Measurements from ENCODE around the gene FAM174C. TPM values are rescaled to one million over a fixed set of nuclear protein-coding genes. Genes with fewer than 3 reads are reported as not detected.

Gene FAM174C
- total and polyA plus RNA-seq, 8 donors = 10.6 to 58.7 (median 19.4) TPM

DNA sequence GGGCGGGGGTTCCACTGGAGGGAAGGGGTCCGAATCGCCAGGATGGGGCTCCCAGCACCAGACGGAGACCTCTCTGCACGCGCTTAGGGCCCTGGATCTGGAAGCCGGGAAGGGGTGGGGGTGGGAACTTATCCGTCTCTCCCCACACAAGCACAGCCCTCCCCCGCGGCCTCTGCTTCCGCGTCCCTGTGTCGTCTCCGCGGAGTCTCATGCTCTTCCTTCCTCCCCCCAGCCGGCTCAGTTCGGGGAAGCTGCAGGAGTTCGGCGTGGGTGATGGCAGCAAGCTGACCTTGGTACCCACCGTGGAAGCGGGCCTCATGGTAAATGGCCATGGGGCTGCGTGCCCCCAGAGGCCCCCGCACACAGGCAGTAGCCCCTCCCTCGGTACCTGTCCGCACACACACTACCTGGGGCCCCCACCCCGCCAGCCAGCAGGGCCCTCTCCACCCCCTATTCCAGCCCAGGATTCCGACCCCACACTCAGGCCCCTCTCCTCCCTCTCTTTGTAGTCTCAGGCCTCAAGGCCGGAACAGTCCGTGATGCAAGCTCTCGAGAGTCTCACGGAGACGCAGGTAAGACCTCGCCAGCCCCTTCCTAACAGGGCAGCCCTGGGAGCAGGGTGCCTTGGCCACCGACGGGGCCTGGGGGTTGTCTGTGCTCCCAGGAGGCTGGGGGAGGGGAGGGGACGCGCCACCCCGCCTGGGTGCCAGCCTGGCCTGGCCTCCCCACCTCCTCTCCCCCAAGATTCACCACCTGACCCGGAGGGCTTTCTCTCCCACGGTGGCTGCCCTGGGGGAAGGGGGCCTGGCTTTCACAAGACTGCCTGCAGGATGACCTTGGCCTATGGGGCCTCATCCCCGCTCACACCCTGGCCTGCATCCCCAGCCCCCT lies 23.8 kb upstream of the FAM174C start:
- peaks cover 15 to 57% of the 10 kb centered on the region in 2 donors for H3K4me1 ChIP-seq
- DNase-seq (peak in 2 of 4 donors; percentile 90 to 95), ATAC-seq (peak; percentile 1)
- H3K9me3 ChIP-seq = no peaks in the 10 kb centered on the region
- no peaks in the 10 kb centered on the region for H3K27me3 ChIP-seq
- H3K4me3 ChIP-seq = peak overlapping the region; percentile 78 to 99
- peaks cover 9 to 55% of the 10 kb centered on the region in 2 donors for H3K36me3 ChIP-seq
- peak overlapping the region; percentile 97 to 99 for H3K27ac ChIP-seq
- intact Hi-C loops (cut with DNase I) = no loop called here
- TF ChIP-seq, protein P1, sequence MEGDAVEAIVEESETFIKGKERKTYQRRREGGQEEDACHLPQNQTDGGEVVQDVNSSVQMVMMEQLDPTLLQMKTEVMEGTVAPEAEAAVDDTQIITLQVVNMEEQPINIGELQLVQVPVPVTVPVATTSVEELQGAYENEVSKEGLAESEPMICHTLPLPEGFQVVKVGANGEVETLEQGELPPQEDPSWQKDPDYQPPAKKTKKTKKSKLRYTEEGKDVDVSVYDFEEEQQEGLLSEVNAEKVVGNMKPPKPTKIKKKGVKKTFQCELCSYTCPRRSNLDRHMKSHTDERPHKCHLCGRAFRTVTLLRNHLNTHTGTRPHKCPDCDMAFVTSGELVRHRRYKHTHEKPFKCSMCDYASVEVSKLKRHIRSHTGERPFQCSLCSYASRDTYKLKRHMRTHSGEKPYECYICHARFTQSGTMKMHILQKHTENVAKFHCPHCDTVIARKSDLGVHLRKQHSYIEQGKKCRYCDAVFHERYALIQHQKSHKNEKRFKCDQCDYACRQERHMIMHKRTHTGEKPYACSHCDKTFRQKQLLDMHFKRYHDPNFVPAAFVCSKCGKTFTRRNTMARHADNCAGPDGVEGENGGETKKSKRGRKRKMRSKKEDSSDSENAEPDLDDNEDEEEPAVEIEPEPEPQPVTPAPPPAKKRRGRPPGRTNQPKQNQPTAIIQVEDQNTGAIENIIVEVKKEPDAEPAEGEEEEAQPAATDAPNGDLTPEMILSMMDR (IDR thresholded peaks at IDR 0.05) = no peak

DNA sequence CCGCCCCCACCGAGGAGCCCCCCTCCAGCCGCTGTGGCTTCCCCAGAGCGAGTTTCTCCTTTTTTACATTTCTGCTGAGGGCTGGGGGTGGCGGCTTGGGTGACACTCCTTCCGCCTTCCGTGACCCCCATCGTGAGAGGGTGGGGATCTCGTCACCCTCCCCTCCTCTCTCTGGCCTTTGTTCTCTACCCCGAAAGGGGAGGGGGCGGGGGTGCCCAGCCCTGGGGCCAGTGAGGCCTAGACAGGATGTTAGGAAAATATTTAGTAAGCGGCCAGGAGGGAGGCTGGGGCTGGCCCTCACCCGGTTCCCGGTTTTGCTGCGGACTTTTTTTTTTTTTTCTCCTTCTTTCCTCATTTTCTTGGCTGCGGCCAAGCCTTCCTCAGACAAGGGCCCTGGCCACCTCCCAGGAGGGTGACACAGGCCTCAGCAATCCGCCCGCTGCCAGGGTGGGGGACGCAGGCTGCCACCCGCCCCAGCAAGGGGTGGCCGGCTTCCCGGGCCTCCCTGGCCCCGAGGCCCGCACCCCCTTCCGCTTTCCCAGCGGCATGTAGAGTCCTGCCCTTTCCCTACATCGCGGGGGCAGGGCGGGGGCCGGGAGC lies 23.0 kb upstream of the FAM174C start:
- TF ChIP-seq, protein P1 (IDR thresholded peaks at IDR 0.05) = peak in 1 of 2 donors; percentile 14
- peaks cover 15 to 57% of the 10 kb centered on the region in 2 donors for H3K4me1 ChIP-seq
- H3K27ac ChIP-seq = peak overlapping the region; percentile 97 to 99
- H3K9me3 ChIP-seq = no peaks in the 10 kb centered on the region
- intact Hi-C loops (cut with DNase I) = no loop called here
- ATAC-seq (peak; percentile 37), DNase-seq (peak in 3 of 4 donors; percentile 93 to 96 (median 93))
- peak overlapping the region; percentile 78 to 99 for H3K4me3 ChIP-seq
- no peaks in the 10 kb centered on the region for H3K27me3 ChIP-seq
- peaks cover 9 to 62% of the 10 kb centered on the region in 2 donors for H3K36me3 ChIP-seq

DNA sequence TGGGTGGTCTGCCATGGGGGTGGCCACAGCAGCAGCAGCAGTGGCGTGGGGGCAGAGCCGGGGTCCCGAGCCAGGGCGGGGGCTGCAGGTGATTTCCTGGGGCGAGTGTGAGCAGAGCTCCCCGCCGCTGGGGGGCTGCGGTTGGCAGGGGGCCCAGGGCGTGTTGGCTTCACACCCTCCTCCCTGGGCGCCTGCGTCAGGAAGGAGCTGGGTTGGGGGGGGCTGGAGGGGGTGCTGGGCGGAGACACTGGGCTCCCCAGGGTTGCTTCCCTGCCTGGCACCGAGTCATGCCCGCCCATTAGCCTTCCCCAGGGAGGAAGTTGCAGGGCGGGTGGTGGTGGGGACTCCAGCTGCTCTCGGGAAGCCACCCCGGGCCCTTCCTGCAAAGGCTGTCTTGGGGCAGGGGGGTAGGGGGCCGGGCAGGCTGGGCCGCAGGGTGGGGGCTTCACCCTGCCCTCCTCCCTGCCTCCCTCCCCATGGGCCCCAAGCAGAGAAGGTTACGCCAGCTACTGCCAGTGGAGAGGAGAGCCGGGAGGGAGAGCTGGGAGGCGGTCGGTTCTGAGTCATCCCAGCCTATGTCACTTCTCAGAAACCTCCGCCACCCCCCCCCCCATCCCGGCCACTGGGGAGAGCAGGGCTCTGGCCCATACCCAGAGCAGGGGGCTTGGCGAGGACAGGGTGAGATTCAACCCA lies 22.4 kb upstream of the FAM174C start:
- peak overlapping the region; percentile 78 to 99 for H3K4me3 ChIP-seq
- intact Hi-C loops (cut with DNase I) = no loop called here
- peak; percentile 51 for ATAC-seq
- peaks cover 20 to 57% of the 10 kb centered on the region in 2 donors for H3K4me1 ChIP-seq
- H3K36me3 ChIP-seq = peaks cover 9 to 69% of the 10 kb centered on the region in 2 donors
- no peaks in the 10 kb centered on the region for H3K9me3 ChIP-seq
- H3K27ac ChIP-seq = peak overlapping the region; percentile 97 to 99
- no peaks in the 10 kb centered on the region for H3K27me3 ChIP-seq
- peak in 3 of 4 donors; percentile 83 to 98 (median 95) for DNase-seq
- TF ChIP-seq, protein P1 (IDR thresholded peaks at IDR 0.05) = no peak

DNA sequence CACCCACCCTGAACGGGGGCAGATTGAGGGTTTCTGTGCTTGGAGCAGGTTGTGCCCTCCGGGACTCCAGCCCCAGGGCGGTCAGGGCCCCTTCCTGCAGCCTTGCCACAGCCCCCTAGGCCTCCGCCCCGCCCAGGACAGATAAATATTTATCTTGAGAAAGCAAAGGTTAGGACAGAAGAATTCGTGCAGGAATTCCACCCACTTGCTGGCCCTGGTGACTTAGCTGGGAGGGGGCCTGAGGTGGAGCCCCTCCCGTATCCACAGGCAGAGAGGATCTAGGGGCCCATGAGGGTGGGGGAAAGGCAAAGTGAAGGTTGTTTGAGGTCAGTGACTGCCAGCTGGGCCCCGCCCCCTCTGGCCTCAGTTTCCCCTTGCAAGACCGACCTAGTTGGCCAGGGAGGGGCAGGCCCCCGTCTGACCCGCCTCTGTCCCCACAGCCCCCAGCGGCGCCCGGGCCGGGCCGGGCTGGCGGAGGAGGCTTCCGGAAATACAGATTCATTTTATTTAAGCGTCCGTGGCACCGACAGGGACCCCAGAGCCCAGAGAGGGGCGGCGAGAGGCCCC lies 21.7 kb upstream of the FAM174C start:
- peak overlapping the region; percentile 78 to 99 for H3K4me3 ChIP-seq
- intact Hi-C loops (cut with DNase I) = no loop called here
- H3K9me3 ChIP-seq = no peaks in the 10 kb centered on the region
- H3K27me3 ChIP-seq = no peaks in the 10 kb centered on the region
- DNase-seq = no peak
- peaks cover 9 to 75% of the 10 kb centered on the region in 2 donors for H3K36me3 ChIP-seq
- peaks cover 24 to 61% of the 10 kb centered on the region in 2 donors for H3K4me1 ChIP-seq
- peak overlapping the region; percentile 97 to 99 for H3K27ac ChIP-seq
- TF ChIP-seq, protein P1 (IDR thresholded peaks at IDR 0.05) = no peak
- ATAC-seq = peak; percentile 1

Measured in left lung (tissue), 10 donors.